ENCODE measurements around the gene FOXO6. TPM values are rescaled to one million over a fixed set of nuclear protein-coding genes. Genes with fewer than 3 reads are reported as not detected.

Gene FOXO6
- total and polyA plus RNA-seq, 2 of the 13 experiments (the other 11 are each of a cell fraction or from before 2014, with no cell fraction given): 0.13 TPM; not detected in 1

GRCh38 chr1:41359211-41360073 is 1.8 kb upstream of the FOXO6 start:
- Histone ChIP-seq H3K27me3 (ENCODE audit: control insufficient read depth in 1 of 2, insufficient read depth in 2 of 2, low read length in 2 of 2) (peaks cover 7 to 27% of the 10 kb centered on the region in 2 experiments; a peak in 4 of 5 replicates), H4K20me1 (ENCODE audit: insufficient read depth, low read length) (peaks cover 3% of the 10 kb centered on the region; the same call in 1 of the 2 replicates), H3K9ac (ENCODE audit: insufficient read depth, low read depth, low read length) (no peak overlapping the region), H3K27ac (ENCODE audit: extremely low read length, insufficient read depth, low read length) (no peak overlapping the region), H3K4me2 (ENCODE audit: low read depth, low read length) (no peak overlapping the region), H3K4me1 (ENCODE audit: insufficient read depth, low read length) (peaks cover 18% of the 10 kb centered on the region), H3K4me3 (replicated peaks in 1 of 3; ENCODE audit: insufficient read depth in 1 of 3, low read depth in 2 of 3, low read length in 3 of 3) (no peak overlapping the region), H3K9me3 (ENCODE audit: low read length) (no peaks in the 10 kb centered on the region), H2AFZ (ENCODE audit: low read length) (no peak overlapping the region), H3K36me3 (replicated peaks in 1 of 2; ENCODE audit: control insufficient read depth in 1 of 2, insufficient read depth in 2 of 2, low read length in 2 of 2) (no peaks in the 10 kb centered on the region), H3K79me2 (ENCODE audit: insufficient read depth, low read length) (no peaks in the 10 kb centered on the region)
- FAIRE-seq: no peak
- POLR2A ChIA-PET: no interaction called here
- TF ChIP-seq SMAD1 (CRISPR knock-in tag; IDR thresholded peaks at IDR 0.05; ENCODE audit: borderline replicate concordance, low read depth) (no peak), MIER2 (CRISPR knock-in tag; IDR thresholded peaks at IDR 0.05) (no peak), KLF13 (CRISPR knock-in tag; IDR thresholded peaks at IDR 0.05) (no peak), CHCHD3 (CRISPR knock-in tag; IDR thresholded peaks at IDR 0.05) (no peak), NFYC (CRISPR knock-in tag; IDR thresholded peaks at IDR 0.05) (no peak), USF2 (IDR thresholded peaks at IDR 0.05; ENCODE audit: low read depth, low read length) (no peak), USF2 (CRISPR knock-in tag; IDR thresholded peaks at IDR 0.05; ENCODE audit: borderline replicate concordance) (no peak), ZNF841 (CRISPR knock-in tag; IDR thresholded peaks at IDR 0.05; ENCODE audit: borderline replicate concordance) (no peak), HOXA3 (CRISPR knock-in tag; IDR thresholded peaks at IDR 0.05) (no peak), MLXIP (CRISPR knock-in tag; IDR thresholded peaks at IDR 0.05; ENCODE audit: borderline replicate concordance) (no peak), ZNF354B (CRISPR knock-in tag; IDR thresholded peaks at IDR 0.05) (no peak)
- ATAC-seq: no peak
- no TSS peak for BruUV-seq (replicated peaks)
- DNase-seq (ENCODE audit: low spot score): no peak
- intact Hi-C loops (cut with micrococcal nuclease; ENCODE audit: unreplicated experiment): loop anchor here (5.0 kb wide), 1 partner anchor 58 kb away; no protein-coding TSS in a partner anchor
- CTCF ChIA-PET (ENCODE audit: low intra/inter-chr PET ratio, low total read pairs): no interaction called here
- no CpG with 5 or more reads among the region's 10 CpGs for WGBS (ENCODE audit: low lambda C conversion rate)
- in situ Hi-C loops (cut with HindIII; ENCODE audit: extremely low pct_ligation_motif_present, low pct_unique_long_range_greater_than_20kb): no loop called here

Data from HepG2 (cell line).